OCI-LY7 (cell line): Measurements from ENCODE around the gene TMEM44.

ENCODE experiments used
- CTCF ChIP-seq: fragments of 200-600 bp; sonication (generic); conservative IDR thresholded peaks from 2 replicates; pipeline ENCODE4 v1.5.1; 2014; ENCODE audit warnings: mild to moderate bottlenecking, antibody characterized with exemption, low read length, moderate library complexity, mixed read lengths
- EZH2phosphoT487 ChIP-seq: fragments of 200-600 bp; sonication (generic); IDR thresholded peaks from 2 replicates; pipeline ENCODE4 v1.6.1; 2018; ENCODE audit warnings: low read depth, borderline replicate concordance, mild to moderate bottlenecking, mixed run types, antibody characterized with exemption, low read length, moderate library complexity, mixed read lengths

DNA sequence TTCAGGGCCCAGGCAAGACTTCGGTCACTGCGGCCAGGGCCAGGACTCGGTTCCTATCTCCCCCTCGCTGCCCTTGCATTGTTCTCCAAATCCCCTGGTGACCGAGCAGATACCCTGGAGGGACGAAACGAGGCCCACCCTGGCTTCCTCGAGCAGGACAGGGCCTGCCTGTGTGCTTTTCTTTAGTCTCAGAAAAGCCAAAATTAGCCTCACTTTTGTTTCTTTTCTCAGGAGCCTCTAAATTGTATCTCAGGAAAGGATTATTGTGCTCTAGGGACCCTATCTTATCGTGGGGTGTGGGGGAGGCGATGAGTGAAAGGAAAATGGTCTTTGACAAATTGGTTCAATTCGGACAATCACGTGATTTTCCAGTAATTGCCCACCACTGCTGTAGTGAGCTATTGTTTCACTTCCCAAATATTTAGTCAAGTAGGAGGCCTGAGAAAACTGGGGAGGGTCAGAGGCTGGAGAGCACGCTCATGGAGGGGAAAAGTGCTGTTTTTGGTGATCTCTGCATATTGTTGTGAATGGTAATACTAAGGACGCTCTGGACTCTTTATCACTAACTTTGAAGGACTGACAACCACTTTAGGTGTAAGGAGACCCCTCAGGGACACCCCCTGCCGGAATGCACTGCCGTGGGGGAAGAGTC is 61.6 kb downstream of the TMEM44 start:
- no peak for TF ChIP-seq CTCF
- TF ChIP-seq EZH2phosphoT487: no peak
